ENCODE data around the gene DYNLT1.

DNA sequence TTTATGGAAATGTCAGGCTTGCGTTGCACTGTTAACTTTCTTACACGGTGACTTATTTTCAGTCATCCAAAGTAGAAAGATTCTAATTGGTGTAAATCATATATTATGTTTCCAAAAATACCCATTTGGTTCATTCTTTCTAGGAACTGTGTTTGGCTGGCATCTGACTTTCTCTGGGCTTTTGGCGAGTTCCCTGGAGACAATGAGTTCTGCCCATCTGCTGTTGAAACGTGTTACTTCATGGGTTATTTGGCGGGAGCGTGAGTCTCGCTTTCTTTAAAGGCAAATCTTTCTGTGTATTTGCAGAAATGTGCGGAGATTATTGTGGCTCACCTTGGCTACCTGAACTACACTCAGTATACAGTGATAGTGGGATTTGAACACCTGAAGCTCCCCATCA, 55.2 kb downstream of the DYNLT1 start:
- TF ChIP-seq, protein P1, sequence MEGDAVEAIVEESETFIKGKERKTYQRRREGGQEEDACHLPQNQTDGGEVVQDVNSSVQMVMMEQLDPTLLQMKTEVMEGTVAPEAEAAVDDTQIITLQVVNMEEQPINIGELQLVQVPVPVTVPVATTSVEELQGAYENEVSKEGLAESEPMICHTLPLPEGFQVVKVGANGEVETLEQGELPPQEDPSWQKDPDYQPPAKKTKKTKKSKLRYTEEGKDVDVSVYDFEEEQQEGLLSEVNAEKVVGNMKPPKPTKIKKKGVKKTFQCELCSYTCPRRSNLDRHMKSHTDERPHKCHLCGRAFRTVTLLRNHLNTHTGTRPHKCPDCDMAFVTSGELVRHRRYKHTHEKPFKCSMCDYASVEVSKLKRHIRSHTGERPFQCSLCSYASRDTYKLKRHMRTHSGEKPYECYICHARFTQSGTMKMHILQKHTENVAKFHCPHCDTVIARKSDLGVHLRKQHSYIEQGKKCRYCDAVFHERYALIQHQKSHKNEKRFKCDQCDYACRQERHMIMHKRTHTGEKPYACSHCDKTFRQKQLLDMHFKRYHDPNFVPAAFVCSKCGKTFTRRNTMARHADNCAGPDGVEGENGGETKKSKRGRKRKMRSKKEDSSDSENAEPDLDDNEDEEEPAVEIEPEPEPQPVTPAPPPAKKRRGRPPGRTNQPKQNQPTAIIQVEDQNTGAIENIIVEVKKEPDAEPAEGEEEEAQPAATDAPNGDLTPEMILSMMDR (IDR thresholded peaks at IDR 0.05), result no peak
- TF ChIP-seq POLR2AphosphoS5 (IDR thresholded peaks at IDR 0.05) (no peak), POLR2A (IDR thresholded peaks at IDR 0.05) (no peak)

Measured in gastroesophageal sphincter (tissue), 3 donors.